HCT116 (cell line): ENCODE data around the gene HIVEP3. TPM values are rescaled to one million over a fixed set of nuclear protein-coding genes. Genes with fewer than 3 reads are reported as not detected.

Experiments used
- ATAC-seq: fragments of 200-7000 bp; cut with Tn5 transposase; 2 replicates; pipeline ENCODE4 v1.9.1; 2020; ENCODE audit warnings: mild to moderate bottlenecking, moderate library complexity
- BruUV-seq: library from RNA; stranded (reverse); fragments of 400-500 nt; replicated peaks from 2 replicates; lab custom pipeline; 2021; lab: Mats Ljungman, UMichigan
- CTCF ChIA-PET: fragments of 300-600 bp; sonication (Branson Sonifier 250); formaldehyde crosslinking; loops from one replicate; lab custom pipeline; 2021; ENCODE audit warnings: antibody characterized with exemption; lab: Charles Lee
- POLR2A ChIA-PET: fragments of 300-600, 350-600 bp; sonication (Branson Sonifier 250); formaldehyde crosslinking; loops from one replicate; lab custom pipeline; 2021; ENCODE audit warnings: antibody characterized with exemption; lab: Charles Lee
- RAD21 ChIA-PET, 2 experiments: fragments of 300-600 bp; sonication (Branson Sonifier 250); formaldehyde crosslinking; loops; one replicate each; lab custom pipeline; 2023; ENCODE audit warnings: low total read pairs in 2 of 2; ENCODE audit not compliant: uncharacterized antibody in 2 of 2, unreplicated experiment in 2 of 2, low non-redundant PET in 1 of 2; lab: Charles Lee
- DNase-seq: peaks from one replicate; pipeline ENCODE4 v3.0.0-alpha.2; 2010; ENCODE audit warnings: low read depth, low spot score
- H2AFZ ChIP-seq: fragments of 200-600 bp; shearing (Covaris generic), sonication (generic); 2 replicates; pipeline ENCODE4 v1.6.1; 2017; ENCODE audit warnings: low read depth, mixed run types, mixed read lengths, antibody characterized with exemption, low read length; ENCODE audit not compliant: poor library complexity, severe bottlenecking
- H3K27ac ChIP-seq: 2 replicates; pipeline ENCODE4 v1.5.1; 2012; ENCODE audit warnings: low read depth, low read length
- H3K27me3 ChIP-seq: fragments of 200-600 bp; sonication (generic); 2 replicates; pipeline ENCODE4 v1.6.1; 2016; ENCODE audit warnings: mixed run types, low read length, mixed read lengths; ENCODE audit not compliant: insufficient read depth
- H3K36me3 ChIP-seq, 2 experiments: fragments of 200-500 bp in 1 of 2; fragments of 200-600 bp in 1 of 2; sonication (Bioruptor generic) in 1 of 2; sonication (generic) in 1 of 2; 2 replicates each; pipeline versions ENCODE4 v1.5.1 to v1.6.1; 2014 to 2016; ENCODE audit warnings: low read length in 2 of 2, inconsistent platforms in 1 of 2, mixed read lengths in 1 of 2, mixed run types in 1 of 2; ENCODE audit not compliant: insufficient read depth in 2 of 2, control insufficient read depth in 1 of 2
- H3K4me1 ChIP-seq, 2 experiments: fragments of 200-600 bp in 1 of 2; sonication (generic) in 1 of 2; 2 replicates each; pipeline versions ENCODE4 v1.5.1 to v1.6.1; 2012 to 2017; ENCODE audit warnings: low read length in 2 of 2, inconsistent platforms in 1 of 2, mild to moderate bottlenecking in 1 of 2, mixed read lengths in 1 of 2, mixed run types in 1 of 2, moderate library complexity in 1 of 2; ENCODE audit not compliant: insufficient read depth in 2 of 2, control insufficient read depth in 1 of 2
- H3K4me2 ChIP-seq: fragments of 200-600 bp; sonication (generic); 2 replicates; pipeline ENCODE4 v1.6.1; 2017; ENCODE audit warnings: mixed run types, low read length, mixed read lengths
- H3K4me3 ChIP-seq, 2 experiments: fragments of 200-600 bp in 1 of 2; sonication (generic) in 1 of 2; replicated peaks in 1 of 2; 2 replicates each; pipeline ENCODE4 v1.5.1; 2011 to 2016; ENCODE audit warnings: low read length in 2 of 2, control low read depth in 1 of 2, low read depth in 1 of 2, mild to moderate bottlenecking in 1 of 2, mixed read lengths in 1 of 2, mixed run types in 1 of 2
- H3K79me2 ChIP-seq: fragments of 200-600 bp; sonication (generic); 2 replicates; pipeline ENCODE4 v1.6.1; 2017; ENCODE audit warnings: mild to moderate bottlenecking, mixed run types, low read length, moderate library complexity, mixed read lengths; ENCODE audit not compliant: insufficient read depth
- H3K9ac ChIP-seq: fragments of 200-600 bp; sonication (generic); 2 replicates; pipeline ENCODE4 v1.6.1; 2016; ENCODE audit warnings: low read length, mixed read lengths
- H3K9me2 ChIP-seq: fragments of 200-600 bp; sonication (generic), shearing (Covaris generic); 2 replicates; pipeline ENCODE4 v1.6.1; 2017; ENCODE audit warnings: mixed run types, mild to moderate bottlenecking, moderate library complexity; ENCODE audit not compliant: insufficient read depth
- H3K9me3 ChIP-seq, 2 experiments: fragments of 200-500 bp in 1 of 2; fragments of 200-600 bp in 1 of 2; sonication (Bioruptor generic) in 1 of 2; sonication (generic) in 1 of 2; 2 replicates each; pipeline ENCODE4 v1.6.1; 2014 to 2017; ENCODE audit warnings: low read length in 2 of 2, mixed read lengths in 2 of 2, inconsistent platforms in 1 of 2, low read depth in 1 of 2, mild to moderate bottlenecking in 1 of 2, mixed run types in 1 of 2, moderate library complexity in 1 of 2; ENCODE audit not compliant: control insufficient read depth in 1 of 2, insufficient read depth in 1 of 2
- H4K20me1 ChIP-seq: fragments of 200-600 bp; sonication (generic), shearing (Covaris generic); 2 replicates; pipeline ENCODE4 v1.6.1; 2017; ENCODE audit warnings: mixed run types, mild to moderate bottlenecking, moderate library complexity; ENCODE audit not compliant: insufficient read depth
- ATF3 ChIP-seq: IDR thresholded peaks from 2 replicates; pipeline ENCODE4 v1.6.1; 2012
- CBX3 ChIP-seq: IDR thresholded peaks from 2 replicates; pipeline ENCODE4 v1.6.1; 2012; ENCODE audit warnings: low read depth
- CEBPB ChIP-seq: IDR thresholded peaks from 2 replicates; pipeline ENCODE4 v1.6.1; 2012; ENCODE audit warnings: low read depth
- CTCF ChIP-seq, 3 experiments: fragments of 200-600 bp in 1 of 3; sonication (generic) in 1 of 3; IDR thresholded peaks in 2 of 3; conservative IDR thresholded peaks in 1 of 3; 2 replicates each; pipeline ENCODE4 v1.5.1; 2012 to 2017; ENCODE audit warnings: low read depth in 2 of 3, low read length in 2 of 3, antibody characterized with exemption in 1 of 3, borderline replicate concordance in 1 of 3, control low read depth in 1 of 3, mild to moderate bottlenecking in 1 of 3, mixed read lengths in 1 of 3, mixed run types in 1 of 3, moderate library complexity in 1 of 3; ENCODE audit not compliant: insufficient read depth in 1 of 3
- EGR1 ChIP-seq: IDR thresholded peaks from 2 replicates; pipeline ENCODE4 v1.6.1; 2012; ENCODE audit warnings: low read depth
- EZH2 ChIP-seq: fragments of 200-600 bp; sonication (generic); IDR thresholded peaks from 2 replicates; pipeline ENCODE4 v1.6.1; 2017; ENCODE audit warnings: antibody characterized with exemption, mixed run types
- FOSL1 ChIP-seq: IDR thresholded peaks from 2 replicates; pipeline ENCODE4 v1.6.1; 2012; ENCODE audit warnings: low read depth
- JUND ChIP-seq: IDR thresholded peaks from 2 replicates; pipeline ENCODE4 v1.6.1; 2012
- MAX ChIP-seq: IDR thresholded peaks from 2 replicates; pipeline ENCODE4 v1.6.1; 2012
- POLR2A ChIP-seq: IDR thresholded peaks from 2 replicates; pipeline ENCODE4 v1.7.0; 2011; ENCODE audit warnings: borderline replicate concordance; ENCODE audit not compliant: insufficient read depth, insufficient read length; ENCODE audit errors: extremely low read depth
- POLR2AphosphoS5 ChIP-seq: IDR thresholded peaks from 2 replicates; pipeline ENCODE4 v1.6.1; 2011; ENCODE audit warnings: mild to moderate bottlenecking, low read depth, low read length, moderate library complexity
- RAD21 ChIP-seq: IDR thresholded peaks from 2 replicates; pipeline ENCODE4 v1.6.1; 2012; ENCODE audit warnings: low read depth, mild to moderate bottlenecking
- SIN3A ChIP-seq: IDR thresholded peaks from 2 replicates; pipeline ENCODE4 v1.6.1; 2012; ENCODE audit warnings: low read depth
- SP1 ChIP-seq: IDR thresholded peaks from 2 replicates; pipeline ENCODE4 v1.6.1; 2012; ENCODE audit warnings: low read depth
- YY1 ChIP-seq: IDR thresholded peaks from 2 replicates; pipeline ENCODE4 v1.6.1; 2011; ENCODE audit warnings: low read length, low read depth, moderate library complexity, mild to moderate bottlenecking; ENCODE audit not compliant: insufficient replicate concordance; ENCODE audit errors: extremely low read depth
- ZFX ChIP-seq: fragments of 450-650 bp; IDR thresholded peaks from 2 replicates; pipeline ENCODE4 v1.6.1; 2017
- ZNF274 ChIP-seq: fragments of 200-500 bp; sonication (Bioruptor generic); IDR thresholded peaks from 2 replicates; pipeline ENCODE4 v1.6.1; 2014; ENCODE audit warnings: mild to moderate bottlenecking, low read depth, low read length, inconsistent platforms
- intact Hi-C: fragments of 100-400 bp; cut with micrococcal nuclease; formaldehyde crosslinking; loops from 2 replicates; pipeline ENCODE4 v1.10.0; 2022
- total RNA-seq: library from RNA; stranded (reverse); gene quantifications from one replicate; pipeline ENCODE4 v1.2.1, GENCODE V29; 2021; ENCODE audit not compliant: unreplicated experiment

Gene HIVEP3
- total RNA-seq, 1 experiment from 2014 or later: 7.1 TPM

- no peak overlapping the region for H3K4me3 ChIP-seq
- H3K4me2 ChIP-seq: peak overlapping the region; percentile 39
- ChIA-PET POLR2A (no interaction called here), CTCF (no interaction called here), RAD21 (no interaction called here)
- H2AFZ ChIP-seq: no peak overlapping the region
- no peaks in the 10 kb centered on the region for H4K20me1 ChIP-seq
- intact Hi-C loops: no loop called here
- no peaks in the 10 kb centered on the region for H3K9me2 ChIP-seq
- no peak overlapping the region for H3K27ac ChIP-seq
- BruUV-seq: no TSS peak
- DNase-seq (no peak), ATAC-seq (no peak)
- no peaks in the 10 kb centered on the region for H3K27me3 ChIP-seq
- H3K79me2 ChIP-seq: no peaks in the 10 kb centered on the region
- no peak overlapping the region for H3K9ac ChIP-seq
- H3K36me3 ChIP-seq: no peaks in the 10 kb centered on the region
- H3K9me3 ChIP-seq: no peaks in the 10 kb centered on the region
- no peak for TF ChIP-seq ATF3
- no peak for TF ChIP-seq JUND
- H3K4me1 ChIP-seq: peaks cover 34 to 61% of the 10 kb centered on the region in 2 experiments
Measured at GRCh38 chr1:41486371-41487125, 432.2 kb downstream of the HIVEP3 start.

GRCh38 chr1:41486053-41486370 lies 432.7 kb downstream of the HIVEP3 start:
- ChIA-PET POLR2A (no interaction called here), RAD21 (no interaction called here), CTCF (interaction anchor here (1.1 kb wide), 1 partner anchor 10 kb away, joined by 4 read pairs; no protein-coding TSS in a partner anchor)
- Histone ChIP-seq H3K4me2 (peak overlapping the region; percentile 39), H3K27me3 (no peaks in the 10 kb centered on the region), H3K36me3 (no peaks in the 10 kb centered on the region), H3K9me2 (no peaks in the 10 kb centered on the region), H3K79me2 (no peaks in the 10 kb centered on the region), H2AFZ (no peak overlapping the region), H3K27ac (no peak overlapping the region), H3K4me1 (peaks cover 34 to 56% of the 10 kb centered on the region in 2 experiments), H3K9ac (no peak overlapping the region), H4K20me1 (no peaks in the 10 kb centered on the region), H3K4me3 (no peak overlapping the region), H3K9me3 (no peaks in the 10 kb centered on the region)
- DNase-seq (no peak), ATAC-seq (no peak)
- no TSS peak for BruUV-seq
- intact Hi-C loops: no loop called here
- TF ChIP-seq JUND: no peak
- no peak for TF ChIP-seq ZNF274
- no peak for TF ChIP-seq SIN3A
- TF ChIP-seq EZH2: no peak
- TF ChIP-seq MAX: no peak
- TF ChIP-seq EGR1: no peak
- TF ChIP-seq SP1: no peak
- no peak for TF ChIP-seq ZFX
- TF ChIP-seq YY1: no peak
- TF ChIP-seq POLR2AphosphoS5: no peak
- no peak for TF ChIP-seq FOSL1
- TF ChIP-seq POLR2A: no peak
- TF ChIP-seq CTCF (IDR thresholded peaks at IDR 0.05 in 2 of 3, conservative IDR thresholded peaks at IDR 0.05 in 1 of 3; ENCODE audit: borderline replicate concordance in 1 of 3, insufficient read depth in 1 of 3, low read depth in 2 of 3, low read length in 2 of 3): no peak
- no peak for TF ChIP-seq CBX3
- no peak for TF ChIP-seq CEBPB
- TF ChIP-seq RAD21: no peak
